G401 (cell line): ENCODE data around the gene GAD2. TPM values are rescaled to one million over a fixed set of nuclear protein-coding genes. Genes with fewer than 3 reads are reported as not detected.

ENCODE experiments used
- total RNA-seq: library from RNA; depleted of rRNA; stranded (reverse); fragments of >200 nt; shearing (Covaris generic); gene quantifications from 2 replicates; pipeline ENCODE4 v1.2.3, GENCODE V29; 2014; rRNA removed

Gene GAD2
- total RNA-seq, 1 experiment from 2014 or later: not detected

Other genes starting within 250 kb of the GAD2 start
- gene APBB1IP, start 221.6 kb downstream of the GAD2 start, total RNA-seq: not detected in 2 replicates